Cortex of kidney (tissue), 1 donor: Measurements from ENCODE around the gene BTC.
"Not testable (repeated sequence)": the region's sequence is repeated elsewhere in the genome, so short reads cannot be mapped to it uniquely, and the experiment has no call there.

ENCODE experiments used
- DNase-seq: peaks from one replicate; lab custom pipeline; 2025; lab: John Stamatoyannopoulos, UW

Gene BTC

GRCh38 chr4:74758551-74759145, 35.7 kb downstream of the BTC start:
- no peak for DNase-seq

- no peak for DNase-seq
These were observed 37.2 kb downstream of the BTC start for GRCh38 chr4:74757136-74757535.

- no peak for DNase-seq
These were observed 38.8 kb downstream of the BTC start for GRCh38 chr4:74755486-74755885.

GRCh38 chr4:74754218-74754617, 40.1 kb downstream of the BTC start:
- DNase-seq, result no peak

- no peak for DNase-seq
These were observed 41.5 kb downstream of the BTC start for GRCh38 chr4:74752798-74753197.

GRCh38 chr4:74751856-74752255, 42.5 kb downstream of the BTC start:
- DNase-seq, result no peak

- no peak for DNase-seq
These were observed 43.1 kb downstream of the BTC start for GRCh38 chr4:74751247-74751646.

- DNase-seq, result no peak
These were observed 52.1 kb downstream of the BTC start for GRCh38 chr4:74742185-74742584.

- DNase-seq, result no peak
These were observed 55.7 kb downstream of the BTC start for GRCh38 chr4:74738464-74739143.

GRCh38 chr4:74734995-74735394, 59.3 kb downstream of the BTC start:
- no peak for DNase-seq

GRCh38 chr4:74733756-74734155, 60.6 kb downstream of the BTC start:
- no peak for DNase-seq

- no peak for DNase-seq
These were observed 69.3 kb downstream of the BTC start for GRCh38 chr4:74724979-74725378.

GRCh38 chr4:74716436-74716765, 77.9 kb downstream of the BTC start:
- no peak for DNase-seq

- DNase-seq, result no peak
These were observed 78.5 kb downstream of the BTC start for GRCh38 chr4:74715706-74716435.

- no peak for DNase-seq
These were observed 79.7 kb downstream of the BTC start for GRCh38 chr4:74714611-74715130.

GRCh38 chr4:74708135-74708534, 86.2 kb downstream of the BTC start:
- DNase-seq, result not testable (repeated sequence)
